ENCODE data around the gene CIB2. TPM values are rescaled to one million over a fixed set of nuclear protein-coding genes. Genes with fewer than 3 reads are reported as not detected.

CIB2 gene
- total and polyA plus RNA-seq, 8 donors: 1.5 to 5.1 (median 3.8) TPM

- WGBS, 2 donors: 91 to 98% methylated on average over 6 of the region's 6 CpGs
- H3K27ac ChIP-seq: no peak overlapping the region
- TF ChIP-seq, protein P1, sequence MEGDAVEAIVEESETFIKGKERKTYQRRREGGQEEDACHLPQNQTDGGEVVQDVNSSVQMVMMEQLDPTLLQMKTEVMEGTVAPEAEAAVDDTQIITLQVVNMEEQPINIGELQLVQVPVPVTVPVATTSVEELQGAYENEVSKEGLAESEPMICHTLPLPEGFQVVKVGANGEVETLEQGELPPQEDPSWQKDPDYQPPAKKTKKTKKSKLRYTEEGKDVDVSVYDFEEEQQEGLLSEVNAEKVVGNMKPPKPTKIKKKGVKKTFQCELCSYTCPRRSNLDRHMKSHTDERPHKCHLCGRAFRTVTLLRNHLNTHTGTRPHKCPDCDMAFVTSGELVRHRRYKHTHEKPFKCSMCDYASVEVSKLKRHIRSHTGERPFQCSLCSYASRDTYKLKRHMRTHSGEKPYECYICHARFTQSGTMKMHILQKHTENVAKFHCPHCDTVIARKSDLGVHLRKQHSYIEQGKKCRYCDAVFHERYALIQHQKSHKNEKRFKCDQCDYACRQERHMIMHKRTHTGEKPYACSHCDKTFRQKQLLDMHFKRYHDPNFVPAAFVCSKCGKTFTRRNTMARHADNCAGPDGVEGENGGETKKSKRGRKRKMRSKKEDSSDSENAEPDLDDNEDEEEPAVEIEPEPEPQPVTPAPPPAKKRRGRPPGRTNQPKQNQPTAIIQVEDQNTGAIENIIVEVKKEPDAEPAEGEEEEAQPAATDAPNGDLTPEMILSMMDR (IDR thresholded peaks at IDR 0.05): no peak
- DNase-seq: peak in 1 of 6 donors; percentile 20
- H3K4me1 ChIP-seq: peaks cover 0 to 10% (median 5%) of the 10 kb centered on the region in 3 donors
- ATAC-seq: no peak
- H3K4me3 ChIP-seq: no peak overlapping the region
- H3K36me3 ChIP-seq: no peaks in the 10 kb centered on the region
- H3K27me3 ChIP-seq: no peaks in the 10 kb centered on the region
- no peaks in the 10 kb centered on the region for H3K9me3 ChIP-seq
- FAIRE-seq: no peak
- intact Hi-C loops (cut with DNase I): no loop called here
Measured at GRCh38 chr15:78147566-78147965, 16.3 kb upstream of the CIB2 start.

- Histone ChIP-seq H3K4me1 (peaks cover 0 to 10% (median 5%) of the 10 kb centered on the region in 3 donors), H3K4me3 (no peak overlapping the region), H3K27me3 (no peaks in the 10 kb centered on the region), H3K36me3 (no peaks in the 10 kb centered on the region), H3K9me3 (no peaks in the 10 kb centered on the region), H3K27ac (no peak overlapping the region)
- TF ChIP-seq, protein P1 (IDR thresholded peaks at IDR 0.05): no peak
- DNase-seq: peak in 2 of 6 donors; percentile 13 to 25
- intact Hi-C loops (cut with DNase I): no loop called here
- ATAC-seq: no peak
- FAIRE-seq: no peak
- WGBS, 2 donors: 75 to 82% methylated on average over 4 of the region's 4 CpGs
Measured at GRCh38 chr15:78146425-78147154, 15.3 kb upstream of the CIB2 start.

DNA sequence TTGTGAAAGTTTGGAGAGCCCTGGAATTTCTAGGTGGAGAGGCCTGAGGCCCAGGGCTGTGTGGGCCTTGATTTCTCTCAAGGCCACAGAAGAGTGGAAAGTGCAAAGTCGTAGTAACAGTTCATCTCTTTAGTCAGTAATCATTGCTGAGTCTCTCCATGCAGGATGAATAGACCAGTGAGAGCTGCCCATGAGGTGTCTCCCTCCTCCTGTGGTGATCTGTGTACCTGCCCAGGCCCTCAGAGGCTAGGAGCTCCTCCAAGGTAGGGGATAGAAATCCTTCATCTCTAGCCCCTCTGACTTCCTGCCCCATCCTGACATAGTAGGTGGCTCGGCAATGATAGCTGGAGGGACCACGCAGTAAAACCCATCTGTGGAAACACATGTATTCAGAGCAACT lies 11.1 kb upstream of the CIB2 start:
- no peaks in the 10 kb centered on the region for H3K27me3 ChIP-seq
- ATAC-seq (no peak), FAIRE-seq (no peak), DNase-seq (no peak)
- H3K9me3 ChIP-seq: no peaks in the 10 kb centered on the region
- no peaks in the 10 kb centered on the region for H3K4me1 ChIP-seq
- intact Hi-C loops (cut with DNase I): no loop called here
- 84 to 85% methylated on average over 3 of the region's 3 CpGs for WGBS, 2 donors
- no peaks in the 10 kb centered on the region for H3K36me3 ChIP-seq
- H3K27ac ChIP-seq: no peak overlapping the region
- TF ChIP-seq, protein P1 (IDR thresholded peaks at IDR 0.05): no peak
- H3K4me3 ChIP-seq: no peak overlapping the region

- no peak for ATAC-seq
- TF ChIP-seq, protein P1 (IDR thresholded peaks at IDR 0.05): no peak
Measured at GRCh38 chr15:78140292-78140691, 9.0 kb upstream of the CIB2 start.

DNA sequence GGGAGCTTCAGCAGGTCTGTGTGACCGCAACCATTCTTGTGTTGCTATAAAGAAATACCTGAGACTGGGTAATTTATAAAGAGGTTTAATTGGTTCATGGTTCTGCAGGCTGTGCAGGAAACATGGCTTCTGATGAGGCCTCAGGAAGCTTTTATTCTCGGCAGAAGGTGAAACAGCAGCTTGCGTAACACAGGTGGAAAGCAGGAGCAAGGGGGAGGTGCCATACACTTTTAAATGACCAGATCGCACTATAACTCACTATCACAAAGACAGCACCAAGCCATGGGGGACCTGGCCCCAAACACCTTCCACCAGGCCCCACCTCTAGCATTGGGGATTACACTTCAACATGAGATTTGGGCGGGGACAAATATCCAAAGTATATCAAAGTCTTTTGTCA lies 8.3 kb upstream of the CIB2 start:
- Histone ChIP-seq H3K27ac (no peak overlapping the region), H3K36me3 (no peaks in the 10 kb centered on the region), H3K4me3 (no peak overlapping the region), H3K27me3 (no peaks in the 10 kb centered on the region), H3K4me1 (no peaks in the 10 kb centered on the region), H3K9me3 (no peaks in the 10 kb centered on the region)
- DNase-seq (no peak), ATAC-seq (no peak), FAIRE-seq (no peak)
- intact Hi-C loops (cut with DNase I): no loop called here
- 94 to 96% methylated on average over 5 of the region's 5 CpGs for WGBS, 2 donors
- TF ChIP-seq, protein P1 (IDR thresholded peaks at IDR 0.05): no peak

More at GRCh38 chr15:78140292-78140691, 9.0 kb upstream of the CIB2 start:
- no peaks in the 10 kb centered on the region for H3K4me1 ChIP-seq
- no peaks in the 10 kb centered on the region for H3K9me3 ChIP-seq
- no peaks in the 10 kb centered on the region for H3K27me3 ChIP-seq
- intact Hi-C loops (cut with DNase I): no loop called here
- no peak overlapping the region for H3K4me3 ChIP-seq
- no peaks in the 10 kb centered on the region for H3K36me3 ChIP-seq
- no peak for DNase-seq
- no peak overlapping the region for H3K27ac ChIP-seq
- no peak for FAIRE-seq
